ENCODE results near the gene PTGS1.
"Not testable (repeated sequence)": the region's sequence is repeated elsewhere in the genome, so short reads cannot be mapped to it uniquely, and the experiment has no call there.

DNA sequence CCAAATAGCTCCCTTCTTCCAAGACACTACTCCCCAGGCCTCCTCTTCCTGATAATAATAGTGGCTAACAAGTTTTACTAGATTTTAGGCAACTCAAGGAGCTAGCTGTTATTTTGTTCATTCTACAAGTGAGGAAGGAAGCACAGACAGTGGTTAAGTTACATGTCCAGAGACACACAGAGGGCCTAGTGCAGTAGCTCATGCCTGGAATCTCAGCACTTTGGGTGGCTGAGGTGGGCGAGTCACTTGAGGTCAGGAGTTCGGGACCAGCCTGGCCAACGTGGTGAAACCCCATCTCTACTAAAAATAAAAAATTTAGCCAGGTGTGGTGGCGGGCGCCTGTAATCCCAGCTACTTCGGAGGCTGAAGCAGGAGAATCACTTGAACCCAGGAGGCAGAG, 40.4 kb upstream of the PTGS1 start:
- TF ChIP-seq, protein P1, sequence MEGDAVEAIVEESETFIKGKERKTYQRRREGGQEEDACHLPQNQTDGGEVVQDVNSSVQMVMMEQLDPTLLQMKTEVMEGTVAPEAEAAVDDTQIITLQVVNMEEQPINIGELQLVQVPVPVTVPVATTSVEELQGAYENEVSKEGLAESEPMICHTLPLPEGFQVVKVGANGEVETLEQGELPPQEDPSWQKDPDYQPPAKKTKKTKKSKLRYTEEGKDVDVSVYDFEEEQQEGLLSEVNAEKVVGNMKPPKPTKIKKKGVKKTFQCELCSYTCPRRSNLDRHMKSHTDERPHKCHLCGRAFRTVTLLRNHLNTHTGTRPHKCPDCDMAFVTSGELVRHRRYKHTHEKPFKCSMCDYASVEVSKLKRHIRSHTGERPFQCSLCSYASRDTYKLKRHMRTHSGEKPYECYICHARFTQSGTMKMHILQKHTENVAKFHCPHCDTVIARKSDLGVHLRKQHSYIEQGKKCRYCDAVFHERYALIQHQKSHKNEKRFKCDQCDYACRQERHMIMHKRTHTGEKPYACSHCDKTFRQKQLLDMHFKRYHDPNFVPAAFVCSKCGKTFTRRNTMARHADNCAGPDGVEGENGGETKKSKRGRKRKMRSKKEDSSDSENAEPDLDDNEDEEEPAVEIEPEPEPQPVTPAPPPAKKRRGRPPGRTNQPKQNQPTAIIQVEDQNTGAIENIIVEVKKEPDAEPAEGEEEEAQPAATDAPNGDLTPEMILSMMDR (IDR thresholded peaks at IDR 0.05; ENCODE audit: low read length), result not testable (repeated sequence)
- TF ChIP-seq EZH2 (optimal IDR thresholded peaks at IDR 0.05; ENCODE audit: low read depth, low read length), result not testable (repeated sequence)

Measured in MM.1S (cell line).